GM12801 (cell line): ENCODE results near the gene TSC22D3.

ENCODE experiments used
- TF ChIP-seq, protein P1 (sequence below): IDR thresholded peaks from one replicate; pipeline ENCODE4 v1.5.1; 2011; ENCODE audit warnings: control low read depth; ENCODE audit not compliant: insufficient read length; ENCODE audit errors: extremely low read depth

The TSC22D3 gene

DNA sequence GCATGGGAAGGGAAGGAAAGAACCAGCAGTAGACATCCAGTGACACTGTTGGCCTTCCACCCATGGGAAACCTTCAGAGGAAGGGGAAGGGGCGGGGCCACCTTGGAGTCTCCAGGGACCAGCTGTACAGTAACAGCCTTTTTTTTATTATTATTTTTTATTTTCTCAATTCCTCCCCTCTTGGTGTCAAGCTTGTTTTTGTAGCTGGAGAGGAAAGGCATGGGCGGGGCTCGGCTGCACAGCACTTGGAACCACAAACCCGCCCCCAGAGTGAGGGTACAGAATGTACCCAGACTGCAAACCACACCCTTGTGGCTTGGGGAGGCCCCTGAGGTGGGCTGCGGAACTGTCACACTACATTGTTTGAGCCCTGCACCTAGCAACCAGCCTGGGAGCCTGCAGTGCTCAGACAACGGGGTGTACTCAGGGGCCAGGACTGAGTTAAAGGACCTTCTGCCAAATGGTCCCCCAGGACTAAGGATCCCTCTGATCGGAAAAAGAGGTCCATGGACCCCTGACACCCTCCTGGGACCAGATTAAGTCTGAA, 101.6 kb downstream of the TSC22D3 start:
- TF ChIP-seq, protein P1, sequence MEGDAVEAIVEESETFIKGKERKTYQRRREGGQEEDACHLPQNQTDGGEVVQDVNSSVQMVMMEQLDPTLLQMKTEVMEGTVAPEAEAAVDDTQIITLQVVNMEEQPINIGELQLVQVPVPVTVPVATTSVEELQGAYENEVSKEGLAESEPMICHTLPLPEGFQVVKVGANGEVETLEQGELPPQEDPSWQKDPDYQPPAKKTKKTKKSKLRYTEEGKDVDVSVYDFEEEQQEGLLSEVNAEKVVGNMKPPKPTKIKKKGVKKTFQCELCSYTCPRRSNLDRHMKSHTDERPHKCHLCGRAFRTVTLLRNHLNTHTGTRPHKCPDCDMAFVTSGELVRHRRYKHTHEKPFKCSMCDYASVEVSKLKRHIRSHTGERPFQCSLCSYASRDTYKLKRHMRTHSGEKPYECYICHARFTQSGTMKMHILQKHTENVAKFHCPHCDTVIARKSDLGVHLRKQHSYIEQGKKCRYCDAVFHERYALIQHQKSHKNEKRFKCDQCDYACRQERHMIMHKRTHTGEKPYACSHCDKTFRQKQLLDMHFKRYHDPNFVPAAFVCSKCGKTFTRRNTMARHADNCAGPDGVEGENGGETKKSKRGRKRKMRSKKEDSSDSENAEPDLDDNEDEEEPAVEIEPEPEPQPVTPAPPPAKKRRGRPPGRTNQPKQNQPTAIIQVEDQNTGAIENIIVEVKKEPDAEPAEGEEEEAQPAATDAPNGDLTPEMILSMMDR: no peak

DNA sequence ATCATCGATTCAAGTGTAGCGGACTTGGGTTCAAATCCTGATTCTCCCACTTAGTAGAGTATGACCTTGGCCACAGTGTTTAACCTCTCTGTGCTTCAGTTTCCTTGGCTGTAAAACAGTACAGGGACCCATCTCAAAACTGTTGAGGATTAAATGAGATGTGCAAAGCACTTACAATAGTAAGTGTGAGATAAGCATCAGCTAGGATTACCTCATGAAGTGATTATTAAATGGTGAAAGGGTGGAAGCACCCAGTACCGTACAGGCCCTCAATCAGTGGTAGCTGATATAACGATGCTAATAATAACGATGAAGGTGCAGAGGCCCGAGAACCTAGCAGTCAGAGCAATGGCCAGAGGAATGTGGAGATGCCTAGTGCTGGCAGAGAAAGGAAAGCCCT, 102.2 kb downstream of the TSC22D3 start:
- TF ChIP-seq, protein P1: no peak

DNA sequence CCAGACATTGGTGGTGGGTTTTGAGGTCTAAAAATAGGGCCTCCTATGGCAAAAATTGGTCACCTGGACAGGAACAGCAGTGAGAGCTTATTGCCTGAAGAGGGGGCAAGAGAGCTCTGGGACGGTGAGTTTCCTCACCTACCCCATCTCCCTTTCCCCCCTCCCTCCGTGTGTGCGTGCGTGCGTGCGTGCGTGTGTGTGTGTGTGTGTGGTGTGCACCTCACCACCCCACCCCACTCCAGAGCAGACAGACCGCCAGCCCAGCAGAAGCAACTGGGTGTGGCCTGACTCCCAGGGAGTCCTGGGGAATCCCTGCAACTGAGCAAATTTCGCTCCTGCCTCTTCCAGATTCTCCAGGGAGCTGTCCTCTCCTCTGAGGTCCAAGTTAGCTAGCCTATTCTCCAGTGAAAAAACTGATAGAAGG, 102.6 kb downstream of the TSC22D3 start:
- TF ChIP-seq, protein P1: no peak

DNA sequence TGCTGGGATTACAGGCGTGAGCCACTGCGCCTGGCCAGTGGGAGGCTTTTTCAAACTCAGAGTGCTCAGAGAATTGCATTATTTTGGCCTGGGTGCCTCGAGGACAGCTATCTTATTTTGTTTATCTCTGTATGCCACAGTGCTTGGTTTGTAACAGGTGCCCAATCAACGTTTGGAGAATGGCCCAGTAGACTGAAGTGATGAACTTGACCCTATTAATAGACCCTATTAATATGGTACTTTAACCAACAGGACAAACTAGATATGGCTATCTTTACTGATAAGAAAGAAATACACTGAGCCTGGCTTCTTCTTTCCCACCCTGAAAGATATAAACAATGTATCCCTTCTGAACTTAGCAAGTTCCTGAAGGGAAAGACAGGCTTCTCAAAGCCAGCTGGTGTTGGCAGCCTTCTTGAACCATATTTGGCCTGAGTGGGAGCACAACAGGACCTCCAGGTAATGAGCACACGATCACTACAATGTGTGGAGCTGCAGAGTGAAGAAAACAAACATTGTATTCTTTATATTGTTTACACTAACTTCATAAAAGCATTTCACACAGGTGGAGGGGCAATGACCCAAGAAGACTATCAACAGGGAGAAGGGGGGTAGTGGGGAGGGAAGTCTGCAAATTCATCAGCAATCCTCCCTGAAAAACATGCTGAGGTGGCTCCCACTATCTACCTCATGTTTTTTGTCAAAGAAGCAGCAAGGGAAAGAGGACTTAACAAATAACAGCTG, 105.5 kb downstream of the TSC22D3 start:
- TF ChIP-seq, protein P1: no peak

DNA sequence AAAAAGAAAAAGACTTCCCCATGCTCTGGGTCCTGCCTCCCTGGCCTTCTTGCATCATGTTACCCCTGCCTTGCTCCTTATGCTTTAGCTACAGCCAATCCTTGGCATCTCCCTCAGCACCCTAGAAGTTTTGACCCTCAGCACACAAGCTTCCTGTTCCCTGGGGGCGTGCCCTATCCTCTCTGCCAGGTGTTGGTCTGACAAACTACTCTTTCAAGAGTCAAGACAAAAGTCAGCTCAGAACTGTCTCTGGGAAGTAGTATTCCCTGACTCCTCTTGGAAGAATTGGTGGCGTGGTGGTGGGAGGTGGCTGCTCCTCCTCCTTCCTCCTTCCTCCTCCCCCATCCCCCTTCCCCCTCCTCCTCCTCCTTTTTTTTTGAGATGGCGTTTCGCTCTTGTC, 106.3 kb downstream of the TSC22D3 start:
- TF ChIP-seq, protein P1: no peak

DNA sequence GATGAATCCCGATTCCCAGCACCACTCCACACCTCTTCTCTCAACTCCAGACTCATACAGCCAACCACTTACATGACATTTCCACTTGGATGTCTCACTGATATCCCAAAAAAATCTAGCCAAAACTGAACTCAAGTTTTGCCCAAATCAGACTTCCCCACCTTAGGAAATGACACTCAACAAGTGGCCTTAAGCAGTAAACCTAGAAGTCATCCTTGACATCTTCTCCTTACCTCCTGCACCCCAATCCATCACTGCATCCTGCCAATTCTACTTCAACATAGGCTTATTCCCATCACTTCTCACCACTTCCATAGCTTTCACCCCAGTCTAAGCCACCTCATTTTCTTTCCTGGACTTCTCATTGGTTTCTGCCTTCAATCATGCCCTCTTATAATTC, 108.2 kb downstream of the TSC22D3 start:
- TF ChIP-seq, protein P1: no peak

DNA sequence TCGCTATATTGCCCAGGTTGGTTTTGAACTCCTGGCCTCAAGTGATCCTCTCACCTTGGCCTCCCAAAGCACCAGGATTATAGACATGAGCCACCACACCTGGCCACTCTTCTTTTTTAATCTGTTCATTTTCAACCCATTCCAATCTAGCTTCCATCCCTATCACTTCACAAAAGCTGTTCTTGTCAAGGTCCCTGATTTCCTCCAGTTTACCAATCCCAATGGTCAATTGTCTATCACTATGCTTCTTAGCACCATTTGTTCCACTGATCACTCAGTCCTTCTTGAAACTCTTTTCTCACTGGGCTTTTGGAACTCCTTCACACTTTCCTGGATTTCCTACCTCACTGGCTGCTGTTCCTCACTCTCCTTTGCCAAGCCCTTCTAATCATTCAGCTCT, 108.7 kb downstream of the TSC22D3 start:
- TF ChIP-seq, protein P1: no peak
